Prostate gland (tissue), 2 donors: ENCODE measurements around the gene ADCY1. TPM values are rescaled to one million over a fixed set of nuclear protein-coding genes. Genes with fewer than 3 reads are reported as not detected.
A peak's percentile ranks its signal among the peaks of the same experiment; 100 is the strongest.

ENCODE experiments used
- DNase-seq: peaks from one replicate; pipeline ENCODE4 v3.0.0-alpha.2; 2019; ENCODE audit warnings: low spot score
- H3K27ac ChIP-seq, 2 donors: fragments of 200-600 bp; sonication (generic); 2 replicates each; pipeline ENCODE4 v1.5.1; 2017 to 2019
- H3K27me3 ChIP-seq: fragments of 200-600 bp; sonication (generic); replicated peaks from 2 replicates; pipeline ENCODE4 v1.5.1; 2019; ENCODE audit not compliant: insufficient read depth
- H3K36me3 ChIP-seq, 2 donors: fragments of 200-600 bp; sonication (generic); 1 replicate in 1 of 2; 2 replicates in 1 of 2; pipeline versions ENCODE4 v1.5.1 to v1.8.1; 2017 to 2019
- H3K4me1 ChIP-seq: fragments of 200-600 bp; sonication (generic); replicated peaks from 2 replicates; pipeline ENCODE4 v1.5.1; 2019
- H3K4me3 ChIP-seq, 2 donors: fragments of 200-600 bp; sonication (generic); 2 replicates each; pipeline ENCODE4 v1.5.1; 2017 to 2019
- H3K9me3 ChIP-seq: fragments of 200-600 bp; sonication (generic); 2 replicates; pipeline ENCODE4 v1.5.1; 2017
- POLR2A ChIP-seq: fragments of 450-650 bp; IDR thresholded peaks from one replicate; pipeline ENCODE4 v1.6.1; 2016; ENCODE audit warnings: antibody characterized with exemption, mild to moderate bottlenecking
- POLR2AphosphoS5 ChIP-seq: sonication (generic); formaldehyde crosslinking; IDR thresholded peaks from one replicate; pipeline ENCODE4 v1.6.1; 2017; ENCODE audit warnings: antibody characterized with exemption
- WGBS: methylation state at CpG from one replicate; pipeline ENCODE4 v1.1.5; 2018; 5-methylcytosine and 5-hydroxymethylcytosine counted together
- intact Hi-C: fragments of 100-400 bp; cut with DNase I; formaldehyde crosslinking; loops from one replicate; pipeline ENCODE4 v1.14.2; 2022
- total RNA-seq, 2 donors: library from RNA; depleted of rRNA; stranded (reverse); fragments of >200 nt; gene quantifications; one replicate each; pipeline ENCODE4 v1.1.0, GENCODE V29; 2016
- TF ChIP-seq, protein P1 (sequence below), 4 experiments: fragments of 200-600 bp in 2 of 4; fragments of 450-650 bp in 2 of 4; sonication (generic) in 2 of 4; IDR thresholded peaks; 1 replicate in 3 of 4; 2 replicates in 1 of 4; pipeline ENCODE4 v1.5.1; 2016 to 2019; ENCODE audit warnings: antibody characterized with exemption in 4 of 4, mild to moderate bottlenecking in 2 of 4, moderate library complexity in 2 of 4

ADCY1 gene
- total RNA-seq, 2 donors from 2014 or later: 4.5 to 17.0 TPM

DNA sequence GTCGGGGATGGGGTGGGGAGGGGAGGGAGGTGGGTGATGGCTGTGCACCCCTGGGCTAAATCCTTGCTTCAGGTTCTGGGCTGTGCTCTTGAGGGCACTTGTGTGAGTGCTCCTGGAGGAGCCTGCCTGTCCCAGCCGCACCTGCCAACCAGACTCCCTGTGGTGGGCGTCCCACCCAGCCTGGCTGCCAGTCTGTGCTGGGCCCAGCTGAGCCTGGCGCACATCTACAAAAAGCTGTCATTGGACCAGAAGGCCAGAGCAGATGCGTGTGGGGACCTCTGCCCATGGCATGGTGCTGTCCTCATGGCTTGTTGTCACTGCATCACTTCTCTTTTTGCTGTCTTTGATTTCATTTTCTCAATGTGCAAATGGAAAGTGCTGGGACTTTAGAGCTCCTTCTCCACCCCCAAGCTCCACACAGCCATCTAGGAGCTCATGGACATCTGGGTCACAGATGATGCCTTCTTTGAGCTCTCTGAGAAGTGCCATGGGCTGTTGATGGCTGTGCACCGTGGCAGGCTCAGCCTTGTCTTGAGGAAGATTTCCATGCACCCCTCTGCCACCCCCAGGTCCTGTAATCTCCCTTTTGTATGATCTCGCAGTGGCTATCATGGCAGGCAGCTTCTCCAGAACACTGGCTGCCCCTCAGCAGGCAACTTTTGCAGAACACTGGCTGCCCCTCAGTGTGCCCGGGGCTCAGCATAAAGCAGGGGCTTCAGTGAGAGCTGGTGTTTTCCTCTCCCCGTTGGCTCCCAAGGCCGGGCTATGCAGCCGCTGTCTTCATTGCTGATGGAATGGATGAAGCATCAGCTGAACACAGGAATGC is 83.9 kb downstream of the ADCY1 start:
- Histone ChIP-seq H3K9me3 (no peaks in the 10 kb centered on the region), H3K36me3 (no peaks in the 10 kb centered on the region), H3K27me3 (no peaks in the 10 kb centered on the region), H3K27ac (no peak overlapping the region), H3K4me1 (no peaks in the 10 kb centered on the region), H3K4me3 (no peak overlapping the region)
- 97% methylated on average over 10 of the region's 11 CpGs for WGBS
- intact Hi-C loops: no loop called here
- DNase-seq: no peak
- TF ChIP-seq POLR2AphosphoS5 (no peak), POLR2A (no peak)
- TF ChIP-seq, protein P1, sequence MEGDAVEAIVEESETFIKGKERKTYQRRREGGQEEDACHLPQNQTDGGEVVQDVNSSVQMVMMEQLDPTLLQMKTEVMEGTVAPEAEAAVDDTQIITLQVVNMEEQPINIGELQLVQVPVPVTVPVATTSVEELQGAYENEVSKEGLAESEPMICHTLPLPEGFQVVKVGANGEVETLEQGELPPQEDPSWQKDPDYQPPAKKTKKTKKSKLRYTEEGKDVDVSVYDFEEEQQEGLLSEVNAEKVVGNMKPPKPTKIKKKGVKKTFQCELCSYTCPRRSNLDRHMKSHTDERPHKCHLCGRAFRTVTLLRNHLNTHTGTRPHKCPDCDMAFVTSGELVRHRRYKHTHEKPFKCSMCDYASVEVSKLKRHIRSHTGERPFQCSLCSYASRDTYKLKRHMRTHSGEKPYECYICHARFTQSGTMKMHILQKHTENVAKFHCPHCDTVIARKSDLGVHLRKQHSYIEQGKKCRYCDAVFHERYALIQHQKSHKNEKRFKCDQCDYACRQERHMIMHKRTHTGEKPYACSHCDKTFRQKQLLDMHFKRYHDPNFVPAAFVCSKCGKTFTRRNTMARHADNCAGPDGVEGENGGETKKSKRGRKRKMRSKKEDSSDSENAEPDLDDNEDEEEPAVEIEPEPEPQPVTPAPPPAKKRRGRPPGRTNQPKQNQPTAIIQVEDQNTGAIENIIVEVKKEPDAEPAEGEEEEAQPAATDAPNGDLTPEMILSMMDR (IDR thresholded peaks at IDR 0.05): no peak

DNA sequence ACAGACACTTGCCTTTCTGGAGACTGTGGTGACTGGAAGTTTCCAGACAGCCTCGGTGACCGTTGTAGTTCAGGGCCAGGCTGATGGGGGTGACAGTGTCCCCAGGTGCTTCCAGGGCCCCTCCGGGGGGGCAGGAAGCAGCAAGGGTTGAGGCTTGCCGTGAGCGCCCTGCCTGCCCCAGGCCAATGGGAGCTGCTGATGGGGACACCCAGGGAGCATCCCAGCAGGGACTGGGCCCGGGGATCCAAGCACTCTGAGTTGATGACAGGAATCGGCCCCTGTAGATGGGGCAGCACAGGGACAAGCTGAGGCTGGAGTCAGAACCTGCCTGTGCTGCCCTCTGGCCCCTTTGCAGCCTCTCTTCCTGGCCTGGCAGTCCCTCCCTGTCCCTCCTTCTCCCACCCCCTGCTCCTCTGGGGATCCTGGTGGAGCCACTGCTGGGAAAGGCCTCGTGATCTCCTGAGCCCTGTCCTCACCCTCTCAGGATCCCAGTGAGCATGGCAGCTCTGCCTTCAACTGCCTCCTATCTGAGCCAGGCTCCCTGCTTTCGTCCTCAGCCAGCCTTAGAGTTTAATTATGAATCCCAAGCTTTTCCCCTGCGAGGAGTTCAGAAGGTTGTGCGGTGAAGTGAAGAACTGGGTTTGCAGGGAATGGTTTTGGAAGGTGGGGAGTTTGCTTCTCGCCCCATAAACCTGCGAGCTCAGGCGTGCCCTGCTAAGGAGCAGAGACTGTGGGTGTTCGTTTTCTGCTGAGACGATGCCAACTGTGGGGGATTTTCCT is 84.7 kb downstream of the ADCY1 start:
- peak; percentile 3 for DNase-seq
- Histone ChIP-seq H3K36me3 (no peaks in the 10 kb centered on the region), H3K9me3 (no peaks in the 10 kb centered on the region), H3K4me1 (no peaks in the 10 kb centered on the region), H3K4me3 (no peak overlapping the region), H3K27ac (peak overlapping the region in 1 of 2 donors; percentile 19), H3K27me3 (no peaks in the 10 kb centered on the region)
- TF ChIP-seq, protein P1 (IDR thresholded peaks at IDR 0.05): no peak
- TF ChIP-seq POLR2A: no peak
- TF ChIP-seq POLR2AphosphoS5: no peak
- intact Hi-C loops: no loop called here
- 67% methylated on average over 16 of the region's 16 CpGs for WGBS

- no peaks in the 10 kb centered on the region for H3K4me1 ChIP-seq
- H3K36me3 ChIP-seq: no peaks in the 10 kb centered on the region
- H3K4me3 ChIP-seq: no peak overlapping the region
- no peaks in the 10 kb centered on the region for H3K9me3 ChIP-seq
- intact Hi-C loops: no loop called here
- 77% methylated on average over 10 of the region's 10 CpGs for WGBS
- H3K27me3 ChIP-seq: no peaks in the 10 kb centered on the region
- H3K27ac ChIP-seq: no peak overlapping the region
- TF ChIP-seq POLR2AphosphoS5: no peak
- TF ChIP-seq, protein P1 (IDR thresholded peaks at IDR 0.05): no peak
- TF ChIP-seq POLR2A: no peak
- DNase-seq: peak; percentile 2
Observed at GRCh38 chr7:45659496-45660139, 85.5 kb downstream of the ADCY1 start.

GRCh38 chr7:45660201-45660900 is 86.2 kb downstream of the ADCY1 start:
- no peak overlapping the region for H3K27ac ChIP-seq

More at GRCh38 chr7:45660201-45660900, 86.2 kb downstream of the ADCY1 start:
- no peaks in the 10 kb centered on the region for H3K4me1 ChIP-seq
- no peaks in the 10 kb centered on the region for H3K36me3 ChIP-seq
- peak; percentile 2 for DNase-seq
- H3K27me3 ChIP-seq: no peaks in the 10 kb centered on the region
- TF ChIP-seq, protein P1 (IDR thresholded peaks at IDR 0.05): no peak
- no peak for TF ChIP-seq POLR2A
- no peak for TF ChIP-seq POLR2AphosphoS5
- no peak overlapping the region for H3K4me3 ChIP-seq
- intact Hi-C loops: no loop called here
- WGBS: 83% methylated on average over 6 of the region's 6 CpGs
- H3K9me3 ChIP-seq: no peaks in the 10 kb centered on the region
